GM18520 (cell line): ENCODE data around the gene ELMO1.

Experiments used
- ATAC-seq: cut with Tn5 transposase; IDR thresholded peaks from one replicate; pipeline ENCODE4 v1.9.1; 2021; ENCODE audit not compliant: unreplicated experiment

ELMO1 gene

GRCh38 chr7:37475646-37476045, 27.0 kb upstream of the ELMO1 start:
- no peak for ATAC-seq

GRCh38 chr7:37471619-37472018, 23.0 kb upstream of the ELMO1 start:
- no peak for ATAC-seq

- ATAC-seq, result no peak
These were observed 18.3 kb upstream of the ELMO1 start for GRCh38 chr7:37467002-37467401.

GRCh38 chr7:37462138-37462537, 13.5 kb upstream of the ELMO1 start:
- ATAC-seq, result no peak

GRCh38 chr7:37455081-37455480, 6.4 kb upstream of the ELMO1 start:
- ATAC-seq, result no peak

- ATAC-seq, result no peak
These were observed 3.7 kb upstream of the ELMO1 start for GRCh38 chr7:37452346-37452745.

- ATAC-seq, result no peak
These were observed 1.4 kb upstream of the ELMO1 start for GRCh38 chr7:37450035-37450434.

- no peak for ATAC-seq
These were observed 957 bp upstream of the ELMO1 start for GRCh38 chr7:37449621-37450020.

- ATAC-seq, result no peak
These were observed 541 bp downstream of the ELMO1 start for GRCh38 chr7:37448011-37448635.

GRCh38 chr7:37446371-37446770, 2.3 kb downstream of the ELMO1 start:
- no peak for ATAC-seq

- no peak for ATAC-seq
These were observed 2.9 kb downstream of the ELMO1 start for GRCh38 chr7:37445790-37446189.

- ATAC-seq, result no peak
These were observed 3.5 kb downstream of the ELMO1 start for GRCh38 chr7:37445064-37445723.

- no peak for ATAC-seq
These were observed 5.0 kb downstream of the ELMO1 start for GRCh38 chr7:37443627-37444026.

- ATAC-seq, result no peak
These were observed 6.4 kb downstream of the ELMO1 start for GRCh38 chr7:37442268-37442667.

- no peak for ATAC-seq
These were observed 6.8 kb downstream of the ELMO1 start for GRCh38 chr7:37441816-37442215.

GRCh38 chr7:37441386-37441760, 7.3 kb downstream of the ELMO1 start:
- no peak for ATAC-seq

- ATAC-seq, result no peak
These were observed 7.8 kb downstream of the ELMO1 start for GRCh38 chr7:37440738-37441385.

- ATAC-seq, result no peak
These were observed 9.0 kb downstream of the ELMO1 start for GRCh38 chr7:37439653-37440026.

GRCh38 chr7:37438906-37439652, 9.6 kb downstream of the ELMO1 start:
- ATAC-seq, result no peak

- no peak for ATAC-seq
These were observed 13.4 kb downstream of the ELMO1 start for GRCh38 chr7:37435156-37435855.

- no peak for ATAC-seq
These were observed 14.1 kb downstream of the ELMO1 start for GRCh38 chr7:37434529-37434928.
